Esophagus squamous epithelium (tissue), 4 donors: ENCODE measurements around the gene HNRNPC.

Source experiments
- CTCF ChIP-seq, 6 experiments: fragments of 450-650 bp in 4 of 6; fragments of 200-600 bp in 2 of 6; sonication (generic) in 2 of 6; IDR thresholded peaks; one replicate each; pipeline ENCODE4 v1.5.1; 2016 to 2019; ENCODE audit warnings: antibody characterized with exemption in 6 of 6, mild to moderate bottlenecking in 4 of 6, moderate library complexity in 4 of 6
- POLR2A ChIP-seq, 4 donors: fragments of 450-650 bp; IDR thresholded peaks; one replicate each; pipeline ENCODE4 v1.6.1; 2017; ENCODE audit warnings: antibody characterized with exemption in 4 of 4, mild to moderate bottlenecking in 4 of 4, moderate library complexity in 3 of 4

GRCh38 chr14:21227150-21227549 is 42.1 kb downstream of the HNRNPC start:
- no peak for TF ChIP-seq POLR2A (IDR thresholded peaks at IDR 0.05)
- no peak for TF ChIP-seq CTCF (IDR thresholded peaks at IDR 0.05)
